H1 (cell line): ENCODE data around the gene PDGFD. TPM values are rescaled to one million over a fixed set of nuclear protein-coding genes. Genes with fewer than 3 reads are reported as not detected.

ENCODE experiments used
- CBX5 ChIP-seq: fragments of 300-800, 300-1000 bp; sonication (generic); IDR thresholded peaks from 2 replicates; pipeline ENCODE4 v1.7.1; 2016; ENCODE audit warnings: antibody characterized with exemption, low read length, low read depth
- KDM1A ChIP-seq: fragments of 200-600, 300-600 bp; sonication (generic); IDR thresholded peaks from 2 replicates; pipeline ENCODE4 v1.7.1; 2016; ENCODE audit warnings: mild to moderate bottlenecking, low read length, borderline replicate concordance
- KDM4A ChIP-seq: IDR thresholded peaks from one replicate; pipeline ENCODE4 v1.7.1; 2012; ENCODE audit warnings: low read depth, mild to moderate bottlenecking, moderate library complexity, low read length, inconsistent platforms; ENCODE audit not compliant: severe bottlenecking
- POLR2AphosphoS5 ChIP-seq: IDR thresholded peaks from 2 replicates; pipeline ENCODE4 v1.6.1; 2011; ENCODE audit warnings: low read depth, low read length
- SAP30 ChIP-seq: fragments of 300-600 bp; sonication (generic); IDR thresholded peaks from 2 replicates; pipeline ENCODE4 v1.7.1; 2012; ENCODE audit warnings: low read length, moderate library complexity, mild to moderate bottlenecking, inconsistent platforms; ENCODE audit not compliant: insufficient read depth, insufficient replicate concordance
- USF2 ChIP-seq: IDR thresholded peaks from 2 replicates; pipeline ENCODE4 v1.6.1; 2011; ENCODE audit warnings: low read length, improper control_type of control experiment
- ZNF274 ChIP-seq: IDR thresholded peaks from 2 replicates; pipeline ENCODE4 v1.7.0; 2012; ENCODE audit warnings: low read length, borderline replicate concordance; ENCODE audit errors: extremely low read depth
- polyA plus RNA-seq, 7 experiments: library from polyadenylated mRNA; depleted of rRNA in 3 of 7; stranded (reverse) in 5 of 7; unstranded in 2 of 7; fragments of >200 nt in 5 of 7; fragments of 200-250 nt in 2 of 7; gene quantifications; 1 replicate in 5 of 7; 2 replicates in 1 of 7; 4 replicates in 1 of 7; pipeline versions ENCODE4 v1.2.1 to v1.2.3, GENCODE V29; 2011 to 2013; ENCODE audit warnings: missing spikeins in 2 of 7, mixed read lengths in 2 of 7
- total RNA-seq: library from RNA; stranded (reverse); fragmentation: NEBNext Ultra II Directional; extraction: Animal tissue kit (Norgen Biotek cat#: 25700); gene quantifications from 2 replicates; pipeline ENCODE4 v1.2.1, GENCODE V29; 2021

Gene PDGFD
- total and polyA plus RNA-seq, 2 of the 8 experiments (the other 6 are each of a cell fraction or from before 2014, with no cell fraction given): 1.1 to 3.9 TPM

- no peak for TF ChIP-seq SAP30
- TF ChIP-seq ZNF274: no peak
- TF ChIP-seq KDM4A: no peak
- TF ChIP-seq KDM1A: no peak
- no peak for TF ChIP-seq USF2
- no peak for TF ChIP-seq POLR2AphosphoS5
- no peak for TF ChIP-seq CBX5
Measured at GRCh38 chr11:103980108-103980507, 183.8 kb downstream of the PDGFD start (continued).
